ENCODE data around the gene LRRC43.

Gene LRRC43

DNA sequence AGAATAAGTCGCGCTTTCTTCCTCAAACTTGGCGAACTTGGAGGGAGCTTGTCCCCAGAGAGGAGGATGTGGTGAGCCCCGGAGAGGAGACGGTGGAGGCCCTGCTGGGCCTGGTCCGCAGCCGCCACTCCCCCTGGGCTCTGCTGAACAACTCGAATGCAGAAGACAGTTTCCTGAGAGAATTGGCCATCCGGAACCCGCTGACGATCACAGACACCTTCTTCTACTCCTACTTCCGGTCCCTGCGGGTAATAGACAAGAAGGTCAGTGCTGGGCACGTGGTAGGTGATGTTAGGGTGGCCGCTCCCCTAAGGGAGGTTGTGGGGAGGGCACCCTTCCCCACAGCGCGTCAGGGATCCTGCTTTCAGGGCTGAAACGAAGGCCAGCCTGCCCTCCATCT lies 1.6 kb downstream of the LRRC43 start:
- Histone ChIP-seq H3K27ac (no peak overlapping the region), H3K27me3 (peaks cover 0 to 29% of the 10 kb centered on the region in 2 donors), H3K9me3 (no peaks in the 10 kb centered on the region), H3K4me3 (no peak overlapping the region), H3K4me1 (peaks cover 0 to 10% (median 9%) of the 10 kb centered on the region in 4 donors), H3K36me3 (no peaks in the 10 kb centered on the region)
- intact Hi-C loops (cut with DNase I; ENCODE audit: low total_unique reads), result no loop called here
- DNase-seq, result no peak
- TF ChIP-seq, protein P1, sequence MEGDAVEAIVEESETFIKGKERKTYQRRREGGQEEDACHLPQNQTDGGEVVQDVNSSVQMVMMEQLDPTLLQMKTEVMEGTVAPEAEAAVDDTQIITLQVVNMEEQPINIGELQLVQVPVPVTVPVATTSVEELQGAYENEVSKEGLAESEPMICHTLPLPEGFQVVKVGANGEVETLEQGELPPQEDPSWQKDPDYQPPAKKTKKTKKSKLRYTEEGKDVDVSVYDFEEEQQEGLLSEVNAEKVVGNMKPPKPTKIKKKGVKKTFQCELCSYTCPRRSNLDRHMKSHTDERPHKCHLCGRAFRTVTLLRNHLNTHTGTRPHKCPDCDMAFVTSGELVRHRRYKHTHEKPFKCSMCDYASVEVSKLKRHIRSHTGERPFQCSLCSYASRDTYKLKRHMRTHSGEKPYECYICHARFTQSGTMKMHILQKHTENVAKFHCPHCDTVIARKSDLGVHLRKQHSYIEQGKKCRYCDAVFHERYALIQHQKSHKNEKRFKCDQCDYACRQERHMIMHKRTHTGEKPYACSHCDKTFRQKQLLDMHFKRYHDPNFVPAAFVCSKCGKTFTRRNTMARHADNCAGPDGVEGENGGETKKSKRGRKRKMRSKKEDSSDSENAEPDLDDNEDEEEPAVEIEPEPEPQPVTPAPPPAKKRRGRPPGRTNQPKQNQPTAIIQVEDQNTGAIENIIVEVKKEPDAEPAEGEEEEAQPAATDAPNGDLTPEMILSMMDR (IDR thresholded peaks at IDR 0.05), result no peak

DNA sequence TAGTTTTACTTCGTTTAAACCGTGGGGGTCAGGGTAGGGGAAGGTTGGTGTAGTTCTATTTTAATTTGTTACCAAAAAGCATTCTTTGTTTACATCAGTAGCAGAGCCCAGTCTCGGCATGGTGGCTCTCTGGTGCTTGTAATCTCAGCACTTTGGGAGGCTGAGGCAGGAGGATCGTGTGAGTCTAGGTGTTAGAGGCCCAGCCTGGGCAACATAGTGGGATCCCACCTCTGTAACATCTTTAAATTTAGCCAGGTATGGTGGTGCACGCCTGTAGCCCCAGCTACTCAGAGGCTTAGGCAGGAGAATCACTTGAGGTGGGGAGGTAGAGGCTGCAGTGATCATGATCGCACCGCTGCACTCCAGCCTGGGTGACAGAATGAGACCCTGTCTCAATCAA lies 2.2 kb downstream of the LRRC43 start:
- TF ChIP-seq, protein P1 (IDR thresholded peaks at IDR 0.05), result no peak
- intact Hi-C loops (cut with DNase I; ENCODE audit: low total_unique reads), result no loop called here
- peaks cover 0 to 35% of the 10 kb centered on the region in 2 donors for H3K27me3 ChIP-seq
- no peak for DNase-seq
- no peak overlapping the region for H3K27ac ChIP-seq
- no peaks in the 10 kb centered on the region for H3K36me3 ChIP-seq
- H3K4me3 ChIP-seq, result no peak overlapping the region
- H3K4me1 ChIP-seq, result peaks cover 0 to 10% (median 9%) of the 10 kb centered on the region in 4 donors
- no peaks in the 10 kb centered on the region for H3K9me3 ChIP-seq

DNA sequence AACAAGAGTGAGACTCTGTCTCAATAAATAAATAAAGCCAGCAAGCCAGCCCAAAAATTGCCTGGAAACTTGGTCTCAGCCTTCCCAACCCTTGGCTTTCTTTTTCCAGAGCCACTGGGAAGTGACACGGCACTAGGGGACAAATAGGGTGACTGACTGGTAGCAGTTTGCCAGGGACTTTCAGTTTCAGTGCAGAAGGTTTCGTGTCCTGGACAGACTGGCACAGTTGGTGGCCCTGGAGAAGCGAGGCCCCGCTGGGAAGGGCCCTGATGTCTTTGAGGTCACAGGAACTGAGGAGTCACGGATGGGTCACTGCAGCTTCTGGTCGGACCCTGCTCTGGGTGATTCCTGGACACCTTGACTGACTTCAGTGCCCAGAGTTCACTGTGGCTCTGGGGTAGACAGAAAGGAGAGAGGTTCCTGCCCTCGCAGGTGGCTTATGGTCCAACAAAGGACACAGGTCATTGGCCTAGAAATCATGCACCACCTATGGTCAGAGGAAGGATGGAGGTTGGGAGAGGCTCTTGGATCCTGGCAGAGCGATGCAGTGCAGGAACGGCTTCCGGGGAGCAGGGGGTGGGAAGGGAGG lies 2.7 kb downstream of the LRRC43 start:
- no peaks in the 10 kb centered on the region for H3K36me3 ChIP-seq

DNA sequence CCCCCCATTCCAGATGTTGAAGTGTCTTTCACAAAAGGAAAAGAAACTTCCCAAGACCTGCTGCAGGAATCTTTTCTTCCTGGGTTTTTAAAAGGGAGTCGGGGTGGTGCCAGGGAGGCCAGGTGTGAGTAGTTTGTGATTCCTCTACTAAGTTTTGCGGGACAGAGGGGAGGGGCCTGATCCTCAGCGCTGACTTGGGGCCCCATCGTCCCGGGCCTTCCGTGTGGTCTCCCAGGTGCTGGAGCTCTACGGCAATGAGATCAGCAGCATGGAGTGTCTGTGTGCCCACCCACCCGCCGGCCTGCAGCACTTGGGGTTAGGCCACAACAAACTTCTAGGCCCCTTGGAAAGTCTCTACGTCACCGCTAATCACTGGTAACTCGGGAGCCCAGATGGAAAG lies 4.5 kb downstream of the LRRC43 start:
- H3K36me3 ChIP-seq, result no peaks in the 10 kb centered on the region
- intact Hi-C loops (cut with DNase I; ENCODE audit: low total_unique reads), result no loop called here
- H3K27me3 ChIP-seq, result peaks cover 0 to 44% of the 10 kb centered on the region in 2 donors
- no peak for DNase-seq
- TF ChIP-seq, protein P1 (IDR thresholded peaks at IDR 0.05), result no peak
- no peaks in the 10 kb centered on the region for H3K9me3 ChIP-seq
- H3K4me3 ChIP-seq, result no peak overlapping the region
- H3K27ac ChIP-seq, result no peak overlapping the region
- peaks cover 0 to 10% (median 9%) of the 10 kb centered on the region in 4 donors for H3K4me1 ChIP-seq

More for the DNA sequence above, 2.7 kb downstream of the LRRC43 start:
- Histone ChIP-seq H3K4me1 (peaks cover 0 to 10% (median 9%) of the 10 kb centered on the region in 4 donors), H3K27me3 (peaks cover 0 to 39% of the 10 kb centered on the region in 2 donors), H3K9me3 (no peaks in the 10 kb centered on the region), H3K4me3 (no peak overlapping the region), H3K27ac (no peak overlapping the region)
- intact Hi-C loops (cut with DNase I; ENCODE audit: low total_unique reads), result no loop called here
- DNase-seq, result no peak
- TF ChIP-seq, protein P1 (IDR thresholded peaks at IDR 0.05), result no peak

DNA sequence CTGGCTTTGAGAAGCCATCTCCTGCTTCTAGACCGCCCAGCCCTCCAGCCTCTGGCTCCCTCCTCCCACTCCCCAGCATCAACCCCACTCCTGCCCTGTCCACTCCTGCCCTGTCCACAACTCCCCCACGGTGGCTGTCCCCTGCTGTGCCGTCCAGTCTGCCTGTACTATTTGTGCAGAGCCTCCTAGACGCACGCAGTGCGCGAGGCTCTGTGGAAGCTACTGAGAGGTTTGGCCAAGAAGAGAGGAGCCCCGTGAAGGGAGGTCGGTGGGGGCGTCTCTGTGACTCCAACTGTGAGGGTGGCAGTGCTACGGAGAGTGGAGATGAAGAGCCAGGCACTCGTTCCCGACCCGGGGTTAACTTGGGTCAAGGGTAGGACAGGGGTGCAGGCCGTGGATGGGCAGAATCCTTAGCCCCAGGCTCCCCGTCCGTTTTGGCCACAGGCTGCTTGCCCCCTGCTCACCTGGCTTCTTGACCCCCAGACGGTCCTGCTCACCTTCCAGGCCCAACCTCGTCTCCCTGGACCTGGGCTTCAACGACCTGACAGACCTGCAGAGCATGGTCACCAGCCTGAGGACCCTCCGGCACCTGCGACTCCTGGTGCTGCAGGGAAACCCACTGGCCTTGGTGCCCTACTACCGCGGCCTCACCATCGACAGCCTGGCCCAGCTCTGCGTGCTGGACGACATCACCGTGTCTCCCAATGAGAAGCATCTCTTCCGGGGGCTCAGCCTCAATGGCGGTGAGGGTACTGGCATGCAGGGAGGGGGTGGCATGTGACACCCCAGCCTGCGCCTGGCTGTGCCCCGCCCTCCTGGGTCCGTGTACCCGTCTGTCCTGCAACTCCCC lies 6.9 kb downstream of the LRRC43 start:
- no peak for DNase-seq
- H3K4me1 ChIP-seq, result no peaks in the 10 kb centered on the region
- H3K27ac ChIP-seq, result no peak overlapping the region
- intact Hi-C loops (cut with DNase I; ENCODE audit: low total_unique reads), result no loop called here
- TF ChIP-seq, protein P1 (IDR thresholded peaks at IDR 0.05), result no peak
- no peaks in the 10 kb centered on the region for H3K36me3 ChIP-seq
- H3K9me3 ChIP-seq, result peaks cover 0 to under 1% (median 0%) of the 10 kb centered on the region in 3 donors
- H3K27me3 ChIP-seq, result peaks cover 0 to 28% of the 10 kb centered on the region in 2 donors
- H3K4me3 ChIP-seq, result no peak overlapping the region

Measured in tibial artery (tissue), 4 donors.